Right atrium auricular region (tissue), 2 donors: ENCODE measurements around the gene CMTM8. TPM values are rescaled to one million over a fixed set of nuclear protein-coding genes. Genes with fewer than 3 reads are reported as not detected.

Experiments used
- DNase-seq: peaks from one replicate; pipeline ENCODE4 v3.0.0-alpha.2; 2019; ENCODE audit warnings: low spot score
- H3K27ac ChIP-seq, 2 donors: fragments of 200-600 bp; sonication (generic); 1 replicate in 1 of 2; 2 replicates in 1 of 2; pipeline ENCODE4 v1.5.1; 2016 to 2019
- H3K27me3 ChIP-seq, 2 donors: fragments of 200-600 bp; sonication (generic); one replicate each; pipeline versions ENCODE4 v1.5.1 to v1.6.0; 2017 to 2019
- H3K36me3 ChIP-seq: fragments of 200-600 bp; sonication (generic); one replicate; pipeline ENCODE4 v1.5.1; 2016
- H3K4me1 ChIP-seq, 2 donors: fragments of 200-600 bp; sonication (generic); one replicate each; pipeline versions ENCODE4 v1.5.1 to v1.6.0; 2017 to 2019
- H3K4me3 ChIP-seq, 2 donors: fragments of 200-600 bp; sonication (generic); 1 replicate in 1 of 2; 2 replicates in 1 of 2; pipeline ENCODE4 v1.5.1; 2017 to 2019; ENCODE audit warnings: mild to moderate bottlenecking in 1 of 2, moderate library complexity in 1 of 2
- H3K9me3 ChIP-seq, 2 donors: fragments of 200-600 bp; sonication (generic); one replicate each; pipeline ENCODE4 v1.5.1; 2019
- CTCF ChIP-seq, 2 donors: fragments of 200-600 bp; sonication (generic); IDR thresholded peaks; one replicate each; pipeline ENCODE4 v1.5.1; 2019; ENCODE audit warnings: antibody characterized with exemption in 2 of 2
- total RNA-seq, 2 donors: library from RNA; depleted of rRNA; stranded (reverse); fragments of >200 nt; gene quantifications; one replicate each; pipeline ENCODE4 v1.1.0, GENCODE V29; 2016

Gene CMTM8
- total RNA-seq, 2 donors from 2014 or later = 3.1 to 7.1 TPM

DNA sequence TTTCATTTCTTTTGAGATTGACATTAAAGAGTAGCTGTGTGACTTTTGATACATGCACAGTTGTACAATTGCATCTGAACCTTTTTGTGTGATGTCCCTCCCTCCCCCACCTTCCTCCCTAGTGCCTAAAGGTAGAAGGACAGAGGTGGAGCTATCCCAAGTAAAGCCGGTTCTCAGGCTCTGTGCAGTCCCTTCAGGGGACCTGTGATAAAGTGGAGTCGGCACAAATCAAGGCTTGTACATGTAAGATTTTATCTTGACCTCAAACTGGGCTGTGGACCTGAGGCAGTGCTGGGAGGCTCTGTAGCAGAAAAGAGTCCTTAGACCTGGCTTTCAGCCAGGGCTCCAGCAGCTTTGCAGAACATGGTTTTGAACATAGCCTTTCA is 97.6 kb downstream of the CMTM8 start:
- H3K9me3 ChIP-seq = no peaks in the 10 kb centered on the region
- no peak for TF ChIP-seq CTCF (IDR thresholded peaks at IDR 0.05)
- no peak for DNase-seq
- no peaks in the 10 kb centered on the region for H3K4me1 ChIP-seq
- H3K36me3 ChIP-seq = no peaks in the 10 kb centered on the region
- no peak overlapping the region for H3K27ac ChIP-seq
- H3K27me3 ChIP-seq = no peaks in the 10 kb centered on the region
- no peak overlapping the region for H3K4me3 ChIP-seq

DNA sequence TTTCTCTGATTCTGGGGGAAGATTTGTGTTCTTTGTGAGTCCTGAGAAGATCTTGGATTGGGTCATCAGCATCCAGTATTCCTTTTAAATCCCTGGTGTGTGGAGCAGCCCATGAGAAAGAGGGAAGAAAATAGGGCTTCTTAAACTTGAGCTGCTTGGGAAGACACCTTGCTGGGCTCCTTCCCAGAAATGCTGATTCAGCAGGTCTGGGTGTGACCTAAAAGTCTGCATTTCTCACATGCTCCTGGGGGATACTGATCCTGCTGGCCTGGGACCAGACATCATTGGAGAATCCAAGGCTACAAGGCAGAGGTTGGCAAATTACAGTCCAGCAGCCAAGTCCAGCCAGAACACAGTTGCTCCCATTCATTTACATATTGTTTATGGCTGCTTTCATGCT is 99.0 kb downstream of the CMTM8 start:
- no peaks in the 10 kb centered on the region for H3K4me1 ChIP-seq
- no peaks in the 10 kb centered on the region for H3K36me3 ChIP-seq
- no peak overlapping the region for H3K4me3 ChIP-seq
- no peak overlapping the region for H3K27ac ChIP-seq
- no peaks in the 10 kb centered on the region for H3K9me3 ChIP-seq
- no peaks in the 10 kb centered on the region for H3K27me3 ChIP-seq
- TF ChIP-seq CTCF (IDR thresholded peaks at IDR 0.05) = no peak
- no peak for DNase-seq

- Histone ChIP-seq H3K9me3 (no peaks in the 10 kb centered on the region), H3K27me3 (no peaks in the 10 kb centered on the region), H3K36me3 (no peaks in the 10 kb centered on the region), H3K4me1 (no peaks in the 10 kb centered on the region), H3K4me3 (no peak overlapping the region), H3K27ac (no peak overlapping the region)
- no peak for DNase-seq
- TF ChIP-seq CTCF (IDR thresholded peaks at IDR 0.05) = peak; percentile 23 to 70
Observed at GRCh38 chr3:32340039-32340438, 101.6 kb downstream of the CMTM8 start.

GRCh38 chr3:32340611-32341365 is 102.3 kb downstream of the CMTM8 start:
- H3K27me3 ChIP-seq = no peaks in the 10 kb centered on the region
- no peaks in the 10 kb centered on the region for H3K36me3 ChIP-seq
- H3K27ac ChIP-seq = no peak overlapping the region
- no peak overlapping the region for H3K4me3 ChIP-seq
- no peak for TF ChIP-seq CTCF (IDR thresholded peaks at IDR 0.05)
- H3K4me1 ChIP-seq = no peaks in the 10 kb centered on the region
- no peak for DNase-seq
- H3K9me3 ChIP-seq = no peaks in the 10 kb centered on the region

DNA sequence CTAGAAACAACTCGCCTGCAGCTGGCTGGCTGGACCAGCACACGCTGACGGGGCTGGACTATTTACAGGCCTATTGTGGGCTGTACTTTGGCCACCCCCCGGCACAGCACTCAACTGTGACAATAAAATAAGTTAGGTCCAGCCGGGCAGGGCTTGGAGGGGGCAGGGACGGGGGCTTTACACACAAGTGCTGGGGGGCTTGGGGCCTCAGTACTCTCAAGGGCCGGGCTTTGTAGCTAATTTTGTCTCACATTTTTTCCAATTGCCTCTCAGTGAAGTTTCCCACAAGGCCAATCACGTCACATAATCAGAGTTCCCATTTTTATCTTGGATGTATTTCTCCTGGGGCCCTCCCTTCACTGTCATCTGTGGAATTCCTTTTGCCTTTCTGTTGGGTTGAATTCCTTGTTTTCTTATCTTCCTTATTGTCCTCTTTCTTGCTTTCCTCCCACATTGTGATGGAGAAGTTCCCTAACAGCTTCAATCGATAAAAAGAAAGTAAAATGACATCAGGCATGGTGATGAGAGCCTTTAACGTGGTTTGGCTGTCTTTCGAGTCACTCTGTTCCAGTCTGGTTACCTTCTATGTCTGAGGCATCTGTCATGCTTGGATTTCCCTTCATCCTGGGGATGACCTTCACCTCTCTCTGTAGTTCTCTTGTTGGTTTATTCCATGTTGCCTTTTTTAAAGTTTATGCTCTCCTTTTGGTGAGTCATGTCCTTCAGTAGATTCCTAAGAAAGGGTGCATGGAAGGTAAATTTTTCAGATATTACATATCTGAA is 109.1 kb downstream of the CMTM8 start:
- TF ChIP-seq CTCF (IDR thresholded peaks at IDR 0.05) = no peak
- Histone ChIP-seq H3K4me3 (peak overlapping the region in 1 of 2 donors; percentile 11), H3K36me3 (no peaks in the 10 kb centered on the region), H3K9me3 (no peaks in the 10 kb centered on the region), H3K4me1 (no peaks in the 10 kb centered on the region), H3K27me3 (no peaks in the 10 kb centered on the region), H3K27ac (peak overlapping the region; percentile 39 to 40)
- DNase-seq = peak; percentile 61
